Measurements from ENCODE around the gene USP32.

The USP32 gene

DNA sequence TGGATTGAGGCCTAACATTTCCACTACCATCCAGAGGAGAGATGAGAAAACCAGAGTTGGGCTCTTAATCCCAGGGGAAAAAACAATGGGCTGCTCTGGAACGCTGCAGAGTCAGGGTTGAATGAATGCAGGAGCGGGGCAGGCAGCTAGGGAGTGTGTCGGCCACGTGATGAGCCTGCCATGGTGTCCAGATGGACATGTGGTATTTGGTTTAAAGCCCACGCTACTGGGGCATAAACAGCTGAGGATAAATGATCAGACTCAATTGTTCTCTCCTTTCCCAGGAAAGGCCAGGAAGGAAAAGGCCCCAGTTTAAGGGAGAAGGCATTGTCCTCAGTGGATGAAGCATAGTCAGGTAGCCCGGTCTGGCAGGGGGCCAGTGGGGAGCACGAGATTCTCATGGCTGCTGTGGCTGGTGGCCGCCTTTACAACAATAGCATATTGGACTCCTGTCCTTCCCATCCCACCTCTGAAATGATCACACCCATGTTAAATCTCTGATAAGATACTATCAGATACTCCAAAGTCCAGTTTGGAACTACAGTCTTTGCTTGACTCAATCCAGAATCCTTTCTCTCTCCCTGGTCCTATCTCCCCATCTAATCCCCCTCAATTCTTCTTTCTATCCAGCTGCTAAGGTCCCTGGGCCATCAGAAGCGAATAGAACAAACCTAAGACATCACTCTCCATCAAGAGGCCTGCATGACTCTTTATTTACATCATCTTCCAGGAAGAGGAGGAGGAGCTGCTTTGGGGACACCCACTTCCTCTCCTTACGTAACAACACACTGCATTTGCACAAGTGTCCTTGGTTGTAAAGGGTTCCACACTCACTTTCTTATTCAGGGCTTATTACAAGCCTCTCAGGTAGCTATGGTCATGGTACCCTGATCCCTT, 221.8 kb downstream of the USP32 start:
- DNase-seq = no peak

DNA sequence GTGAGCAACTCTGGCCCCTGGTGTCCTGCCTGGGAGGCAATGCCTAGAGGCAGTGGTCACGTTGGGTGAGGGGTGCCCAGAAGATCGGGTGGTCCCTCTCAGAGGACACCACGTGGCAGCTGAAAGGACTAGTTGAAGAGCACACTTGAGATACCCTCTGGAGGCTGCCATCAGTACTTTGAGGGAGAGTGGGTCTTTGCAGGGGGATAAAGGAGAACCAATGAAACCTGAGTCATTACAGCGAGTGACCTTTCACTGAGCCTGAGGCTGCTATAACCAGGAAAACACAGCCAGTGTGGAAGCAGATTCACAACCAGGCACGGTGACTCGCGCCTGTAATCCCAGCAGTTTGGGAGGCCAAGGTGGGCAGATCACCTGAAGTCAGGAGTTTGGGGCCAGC, 223.3 kb downstream of the USP32 start:
- no peak for DNase-seq

DNA sequence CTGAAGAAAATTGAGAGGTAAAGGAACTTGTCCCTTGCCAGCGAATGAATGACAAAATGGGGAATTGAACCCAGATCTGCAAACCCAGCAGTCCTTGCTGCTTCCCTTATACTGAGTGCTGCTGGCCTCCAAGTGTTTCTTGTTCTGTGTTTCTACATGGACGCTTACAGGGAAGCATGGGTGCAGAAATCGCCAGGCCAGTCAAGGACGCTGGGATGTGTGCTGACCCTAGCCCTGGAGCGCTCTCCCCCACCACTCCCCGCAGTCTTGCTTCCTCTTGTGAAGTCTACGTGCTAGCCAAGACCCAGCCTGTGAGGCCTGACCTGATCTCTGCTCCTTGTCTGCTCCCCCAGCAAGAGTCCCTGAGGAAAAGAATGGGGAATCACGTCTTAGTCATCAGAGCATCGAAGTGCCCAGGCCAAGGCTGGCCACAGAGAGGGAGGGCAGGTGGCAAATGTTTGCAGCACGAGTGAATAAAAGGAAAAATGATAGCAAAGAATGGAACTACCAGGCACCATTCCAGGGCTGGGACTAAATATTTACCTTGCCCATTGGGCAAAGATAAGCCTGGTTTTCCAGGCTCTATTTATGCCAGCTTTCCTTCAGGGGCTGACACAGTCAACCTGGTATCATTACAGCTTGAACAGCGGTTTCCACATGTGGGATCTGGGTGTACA, 224.7 kb downstream of the USP32 start:
- no peak for DNase-seq

DNA sequence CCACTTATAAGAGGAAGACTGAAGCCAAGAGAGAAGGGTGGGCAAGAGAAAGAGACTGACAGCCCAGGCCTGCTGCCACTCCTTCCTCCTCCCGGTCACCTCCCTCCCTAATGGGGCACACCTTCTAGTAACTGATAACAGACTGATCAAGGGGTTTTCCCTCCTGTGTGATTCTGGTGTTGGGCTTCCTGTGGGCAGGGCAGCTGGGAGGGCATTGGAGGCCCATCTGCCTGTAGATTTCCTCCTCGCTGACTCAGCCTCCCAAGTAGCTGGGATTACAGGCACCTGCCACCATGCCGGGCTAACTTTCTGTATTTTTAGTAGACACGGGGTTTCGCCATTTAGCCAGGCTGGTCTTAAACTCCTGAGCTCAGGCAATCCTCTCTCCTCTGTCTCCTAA, 226.0 kb downstream of the USP32 start:
- DNase-seq = no peak

DNA sequence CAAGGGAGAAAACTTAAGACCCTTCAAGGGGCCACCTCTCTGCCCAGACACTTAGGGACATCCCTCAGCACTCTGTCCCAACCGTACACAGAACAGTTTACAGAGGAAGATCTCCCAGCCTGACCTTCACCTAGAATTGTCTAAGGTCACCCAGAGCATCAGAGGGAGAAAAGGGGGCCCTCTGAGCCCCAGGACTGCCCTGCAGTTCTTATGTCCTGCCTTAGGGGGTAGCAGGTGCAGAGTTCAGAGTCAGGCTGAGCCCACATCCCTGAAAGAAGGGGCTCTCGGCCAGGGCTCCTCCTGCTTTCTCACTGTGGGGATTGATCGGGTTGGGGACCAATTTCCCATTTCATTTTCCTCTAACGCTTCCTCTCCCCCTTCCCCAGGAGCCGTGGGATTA, 226.7 kb downstream of the USP32 start:
- no peak for DNase-seq

DNA sequence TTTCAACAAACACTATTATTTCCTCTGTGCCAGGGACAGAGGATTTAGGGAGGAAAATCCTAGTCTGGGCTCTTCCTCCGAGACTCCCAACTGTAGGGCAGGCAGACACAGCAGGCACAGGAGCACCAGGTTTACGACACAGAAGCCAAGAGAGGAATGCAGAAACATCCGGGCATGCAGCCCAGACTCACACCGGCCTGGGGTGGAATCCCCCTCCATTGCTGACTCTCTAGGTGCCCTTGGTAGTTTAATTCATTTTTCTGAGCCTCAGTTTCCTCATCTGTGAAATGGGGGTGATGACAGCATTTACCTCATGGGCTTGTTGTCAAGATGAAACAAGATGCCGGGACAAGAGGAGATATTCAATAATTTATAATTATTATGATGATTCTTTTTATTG, 227.2 kb downstream of the USP32 start:
- no peak for DNase-seq

DNA sequence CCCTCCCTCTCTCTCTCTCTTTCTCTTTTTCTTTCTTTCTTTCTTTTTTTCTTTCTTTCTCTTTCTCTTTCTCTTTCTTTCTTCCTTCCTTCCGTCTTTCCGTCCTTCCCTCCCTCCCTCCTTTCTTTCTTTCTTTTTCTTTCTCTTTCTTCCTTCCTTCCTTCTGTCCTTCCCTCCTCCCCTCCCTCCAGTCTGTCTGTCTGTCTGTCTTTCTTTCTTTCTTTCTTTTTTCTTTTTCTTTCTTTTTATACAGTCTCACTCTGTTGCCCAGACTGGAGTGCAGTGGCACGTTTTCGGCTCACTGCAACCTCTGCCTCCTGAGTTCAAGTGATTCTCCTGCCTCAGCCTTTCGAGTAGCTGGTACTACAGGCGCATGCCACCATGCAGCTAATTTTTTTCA, 227.8 kb downstream of the USP32 start:
- no peak for DNase-seq

DNA sequence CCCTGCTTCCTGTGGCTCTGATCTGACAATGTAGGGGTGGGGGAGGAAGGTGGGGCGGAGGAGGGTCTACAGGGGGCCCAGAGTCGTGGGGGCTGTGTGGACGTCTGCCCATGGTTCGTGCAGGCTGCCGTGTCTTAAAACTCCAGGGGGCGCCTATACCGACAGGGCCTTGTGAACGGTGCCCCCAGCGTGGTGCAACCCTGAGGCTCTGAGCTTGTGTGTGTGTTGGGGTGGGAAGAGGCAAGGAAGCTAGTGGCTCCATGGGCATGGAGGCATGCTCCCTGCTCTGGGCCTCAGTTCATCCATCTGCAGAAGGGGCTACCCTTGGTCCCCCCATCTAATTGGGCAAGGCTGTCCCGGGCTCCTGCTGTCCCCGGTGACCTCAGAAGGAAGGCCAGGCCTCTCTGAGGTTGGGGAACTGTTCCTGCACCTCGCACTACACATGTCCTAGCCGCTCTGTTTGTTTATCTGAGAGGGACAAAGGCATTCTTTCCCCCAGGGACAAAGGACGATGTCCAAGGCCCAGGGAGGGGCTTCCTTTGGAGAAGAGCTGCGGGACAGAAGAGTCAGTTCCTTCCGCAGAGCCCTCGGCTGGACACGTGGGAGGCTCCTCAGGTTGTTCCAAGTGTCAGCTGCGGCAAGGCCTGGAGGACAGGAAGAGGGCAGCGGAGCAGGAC, 228.7 kb downstream of the USP32 start:
- DNase-seq = no peak

DNA sequence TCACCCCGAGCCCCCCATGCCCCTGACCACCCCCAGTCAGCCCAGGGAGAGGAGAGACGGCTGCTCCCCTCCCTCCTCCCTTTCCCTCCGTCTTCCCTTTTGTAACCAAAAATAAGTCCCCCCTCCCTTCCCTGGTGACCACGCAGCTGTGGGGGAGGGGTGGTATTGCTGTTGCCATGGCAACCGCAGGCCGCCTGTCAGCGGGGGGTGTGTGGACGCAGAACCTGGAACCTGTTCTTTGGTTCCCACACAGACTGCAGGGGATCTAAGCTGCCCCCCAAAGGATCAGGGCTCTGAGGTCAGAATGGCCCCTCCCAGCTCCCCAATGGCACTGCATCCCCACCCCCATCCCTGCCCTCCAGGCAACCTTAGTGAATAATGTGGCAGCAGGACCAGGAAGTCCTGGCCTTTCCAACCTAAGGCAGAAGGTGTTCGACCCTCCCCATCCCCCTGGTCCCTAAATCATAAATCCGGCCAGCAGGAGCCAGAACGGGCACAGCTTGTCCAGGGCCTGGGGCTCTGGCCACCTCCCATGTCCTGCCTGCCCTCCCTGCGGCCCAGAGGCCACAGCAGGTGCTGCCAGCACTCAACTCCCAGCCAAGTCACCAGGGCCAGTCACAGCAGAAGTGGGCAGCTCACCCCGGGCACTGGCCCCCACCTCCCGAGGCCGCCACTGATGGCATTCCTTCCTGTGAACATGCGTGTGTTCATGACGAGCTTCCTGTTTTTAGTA, 230.2 kb downstream of the USP32 start:
- DNase-seq = no peak

DNA sequence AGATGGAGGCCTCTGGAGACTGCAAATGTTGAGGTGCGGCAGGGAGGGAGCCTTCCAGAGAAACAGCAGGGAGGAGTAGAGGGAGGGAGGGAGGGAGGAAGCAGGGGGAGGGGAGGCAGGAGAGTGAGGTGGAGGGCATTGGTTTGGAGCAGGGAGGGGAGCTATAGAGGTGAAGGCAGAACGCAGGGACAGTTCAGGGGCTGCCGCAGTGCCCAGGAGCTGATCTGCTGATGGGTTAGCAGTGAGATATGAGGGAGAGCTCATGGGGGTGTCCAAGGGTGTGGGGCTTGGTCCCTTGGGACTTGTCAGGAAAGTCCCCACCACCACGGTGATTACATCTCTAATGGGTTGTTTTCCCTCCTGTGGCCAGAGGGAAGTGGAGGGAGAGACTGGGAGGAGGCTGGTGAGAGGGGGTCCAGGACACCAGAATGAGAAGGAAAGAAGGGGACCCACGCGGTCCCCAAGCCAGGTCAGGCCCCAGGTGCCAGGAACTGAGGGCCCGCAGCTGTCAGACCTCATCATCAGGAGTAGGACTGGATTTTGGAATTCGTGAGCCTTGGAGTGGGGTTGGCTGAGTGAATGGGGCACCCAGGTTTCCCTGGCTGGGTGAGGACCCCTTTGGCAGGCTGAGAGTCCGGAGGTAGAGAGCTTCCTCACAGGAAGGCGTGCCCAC, 231.0 kb downstream of the USP32 start:
- no peak for DNase-seq

DNA sequence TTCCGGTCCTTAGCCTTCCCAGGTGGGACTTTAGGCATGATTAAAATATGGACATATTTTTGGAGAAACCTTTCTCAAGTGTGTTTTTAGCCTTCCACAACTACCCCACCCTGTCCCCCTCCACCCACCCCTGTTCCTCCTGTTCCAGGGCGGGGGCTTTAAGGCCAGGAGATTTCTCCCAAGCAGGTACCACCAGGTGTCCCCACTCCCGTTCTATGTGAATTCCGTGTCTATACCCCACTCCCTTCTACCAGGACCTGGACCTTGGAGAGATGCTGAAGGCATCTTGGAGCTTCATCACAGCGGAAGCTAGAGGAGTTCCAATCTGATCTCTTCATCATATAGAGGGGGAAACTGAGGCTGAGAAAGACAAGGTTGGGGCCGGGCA, 232.5 kb downstream of the USP32 start:
- no peak for DNase-seq

DNA sequence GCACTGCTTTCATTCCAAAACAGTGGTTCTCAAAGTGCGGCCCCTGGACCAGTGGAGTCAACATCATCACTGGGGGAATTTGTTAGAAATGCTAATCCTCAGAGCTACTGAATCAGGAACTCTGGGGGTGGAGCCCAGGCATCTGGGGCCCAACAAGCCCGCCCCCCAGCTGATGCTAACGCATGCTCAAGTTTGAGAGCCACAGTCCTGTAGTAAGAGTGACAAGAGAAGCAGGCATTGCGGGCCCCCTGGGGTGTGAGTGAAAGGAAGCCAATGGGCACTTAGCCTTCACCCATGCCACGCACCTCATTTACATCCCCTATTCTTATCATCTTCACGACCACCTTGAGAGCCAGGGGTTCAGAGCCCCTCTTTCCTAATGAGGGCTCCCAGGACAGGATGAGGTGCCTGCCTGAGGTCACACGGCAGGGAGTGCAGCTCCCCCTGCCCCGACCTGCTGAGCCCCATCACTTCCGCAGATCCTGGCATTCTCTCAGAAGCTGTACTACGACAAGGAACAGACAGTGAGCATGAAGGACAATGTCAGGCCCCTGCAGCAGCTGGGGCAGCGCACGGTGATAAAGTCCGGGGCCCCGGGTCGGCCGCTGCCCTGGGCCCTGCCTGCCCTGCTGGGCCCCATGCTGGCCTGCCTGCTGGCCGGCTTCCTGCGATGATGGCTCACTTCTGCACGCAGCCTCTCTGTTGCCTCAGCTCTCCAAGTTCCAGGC, 233.0 kb downstream of the USP32 start:
- no peak for DNase-seq

DNA sequence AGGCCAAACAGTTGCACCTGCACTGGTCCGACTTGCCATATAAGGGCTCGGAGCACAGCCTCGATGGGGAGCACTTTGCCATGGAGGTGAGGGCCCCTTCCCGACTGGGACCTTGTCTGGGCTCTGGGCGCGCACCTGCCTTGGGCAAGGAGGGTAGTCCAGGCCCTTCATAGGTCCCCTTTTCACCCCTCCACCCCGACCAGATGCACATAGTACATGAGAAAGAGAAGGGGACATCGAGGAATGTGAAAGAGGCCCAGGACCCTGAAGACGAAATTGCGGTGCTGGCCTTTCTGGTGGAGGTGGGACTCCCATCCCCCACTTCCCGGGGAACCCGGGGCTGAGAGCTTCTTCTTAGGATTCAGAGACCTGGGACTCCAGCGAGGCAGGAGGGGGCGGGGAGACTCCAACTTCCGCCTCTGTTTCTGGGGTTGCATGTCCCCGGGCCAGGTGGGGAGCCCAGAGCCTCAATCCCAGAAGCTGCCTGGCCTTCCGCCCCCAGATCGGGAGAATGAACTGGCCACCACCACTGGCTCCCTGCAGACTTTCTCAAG, 234.4 kb downstream of the USP32 start:
- no peak for DNase-seq

DNA sequence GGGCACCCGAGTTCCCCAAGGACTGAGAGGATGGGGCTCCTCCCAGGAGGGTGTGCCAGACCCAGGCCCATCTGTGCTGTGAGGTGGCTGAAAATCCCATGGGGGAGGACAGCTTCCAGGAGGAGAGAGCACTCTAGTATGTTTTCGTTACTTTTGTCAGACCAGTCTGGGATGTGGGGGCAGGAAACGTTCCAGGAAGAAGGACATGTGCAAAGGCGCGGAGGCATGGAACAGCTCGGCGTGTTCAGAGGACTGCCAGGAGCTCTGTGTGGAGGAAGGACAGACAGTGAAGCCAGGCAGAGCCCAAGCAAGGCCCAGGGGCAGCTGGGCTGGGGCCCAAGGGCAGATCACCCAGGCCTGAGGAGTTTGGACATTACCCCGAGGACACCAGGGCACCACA, 235.2 kb downstream of the USP32 start:
- no peak for DNase-seq

DNA sequence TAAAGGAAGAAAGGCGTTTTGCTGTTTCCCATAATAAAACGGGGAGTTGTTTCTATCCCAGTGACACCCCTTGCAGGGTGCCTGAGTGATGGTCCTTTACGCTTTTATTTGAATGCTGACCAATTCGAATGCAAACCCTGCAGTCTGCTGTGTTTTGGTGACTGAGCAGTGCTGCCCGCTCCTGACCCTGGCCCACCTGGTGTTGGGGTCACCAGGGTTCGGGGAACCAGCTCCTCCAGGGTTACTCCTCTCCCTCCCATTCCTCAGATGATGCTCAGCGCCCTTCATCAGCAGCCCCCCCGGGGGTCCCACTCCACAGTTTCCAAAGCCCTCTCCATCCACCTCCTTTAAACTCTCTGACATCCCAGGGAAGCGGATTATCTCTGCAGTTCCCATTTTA, 236.1 kb downstream of the USP32 start:
- no peak for DNase-seq

DNA sequence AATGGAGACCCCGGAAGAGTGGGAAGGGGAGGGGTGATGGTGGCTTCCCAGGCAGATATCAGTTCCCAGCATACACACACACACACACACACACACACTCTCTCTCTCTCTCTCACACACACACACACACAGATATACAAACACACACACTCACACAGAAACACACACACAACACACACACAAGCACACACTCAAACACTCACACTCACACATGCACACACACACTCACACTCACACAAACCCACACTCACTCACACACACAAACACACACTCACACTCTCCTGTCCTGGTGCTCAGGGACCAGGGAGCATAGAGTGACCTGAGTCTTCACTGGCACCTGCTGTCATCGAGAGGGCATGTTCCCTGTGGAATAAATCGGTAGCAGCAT, 236.5 kb downstream of the USP32 start:
- no peak for DNase-seq

DNA sequence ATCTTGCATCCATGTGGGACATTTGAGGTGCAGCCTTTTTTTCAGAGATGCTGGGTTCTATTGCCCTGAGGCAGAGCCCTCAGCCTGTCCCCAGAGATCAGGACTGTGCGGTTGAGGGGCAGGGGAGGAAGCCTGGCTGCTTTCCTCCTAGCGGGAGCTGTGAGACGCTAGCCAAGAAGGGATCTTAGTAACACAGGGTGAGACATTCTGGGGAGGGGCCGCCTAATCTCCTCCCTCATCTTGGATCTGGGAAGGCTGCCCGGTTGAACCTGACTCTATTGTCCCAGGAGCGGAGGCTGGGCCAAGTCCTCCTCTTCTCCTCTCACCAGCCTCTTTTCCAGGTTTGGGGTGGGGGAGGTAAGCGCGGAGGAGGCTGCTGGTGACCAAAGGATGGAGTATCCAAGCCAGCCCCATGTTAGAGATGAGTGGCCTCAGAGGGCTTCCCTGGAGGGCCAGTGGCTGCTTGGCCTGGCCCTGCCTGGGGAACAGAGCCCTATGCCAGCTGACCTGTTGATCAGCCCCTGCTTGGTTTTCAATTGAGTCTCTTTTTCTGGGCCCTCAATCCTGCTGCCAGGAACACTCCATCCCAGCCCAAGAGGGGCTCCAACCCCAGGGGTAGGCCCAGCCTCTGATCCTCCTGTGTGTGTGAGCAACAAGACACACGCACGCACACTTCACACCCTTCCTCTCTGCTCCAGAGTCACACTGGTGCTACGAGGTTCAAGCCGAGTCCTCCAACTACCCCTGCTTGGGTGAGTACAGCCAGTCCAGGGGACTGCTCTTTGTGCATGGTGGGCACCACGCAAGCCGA, 237.1 kb downstream of the USP32 start:
- DNase-seq = no peak

DNA sequence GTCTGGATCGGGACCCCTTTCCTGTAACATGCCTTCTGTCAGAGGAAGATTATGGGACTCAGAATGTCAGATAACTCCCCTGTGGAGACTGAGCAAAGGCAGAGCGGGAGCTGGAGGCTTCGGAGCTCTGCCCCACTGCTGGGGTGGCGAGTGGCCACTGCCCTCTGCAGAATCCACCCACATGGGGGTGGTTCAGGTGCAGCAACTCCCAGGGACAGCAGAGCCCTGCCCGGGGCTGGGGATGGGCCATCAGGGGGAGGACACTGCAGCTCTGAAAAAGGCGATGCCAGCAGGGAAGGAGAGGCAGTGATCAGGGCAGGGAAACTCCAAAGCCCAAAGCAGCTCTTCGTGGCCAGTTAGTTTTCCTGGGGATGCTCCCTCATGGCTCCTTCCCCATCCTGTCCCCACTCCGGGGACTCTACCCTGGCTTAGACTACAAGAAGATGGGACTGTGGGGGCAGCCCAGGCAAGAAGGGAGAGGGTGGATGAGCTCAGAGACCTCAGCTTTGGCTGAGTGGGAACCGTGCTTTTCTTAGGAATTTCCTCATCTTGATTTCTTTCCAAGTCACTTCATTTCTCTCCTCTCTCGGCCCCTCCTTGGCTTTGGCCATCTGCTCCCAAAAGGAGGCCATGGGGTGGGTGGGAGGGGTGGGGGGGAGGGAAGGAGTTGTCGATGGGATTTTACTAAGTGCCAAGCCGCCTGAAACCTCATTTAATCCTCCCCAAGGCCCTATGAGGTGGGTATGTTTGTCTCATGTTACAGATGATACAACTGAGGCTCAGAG, 238.1 kb downstream of the USP32 start:
- DNase-seq = no peak

DNA sequence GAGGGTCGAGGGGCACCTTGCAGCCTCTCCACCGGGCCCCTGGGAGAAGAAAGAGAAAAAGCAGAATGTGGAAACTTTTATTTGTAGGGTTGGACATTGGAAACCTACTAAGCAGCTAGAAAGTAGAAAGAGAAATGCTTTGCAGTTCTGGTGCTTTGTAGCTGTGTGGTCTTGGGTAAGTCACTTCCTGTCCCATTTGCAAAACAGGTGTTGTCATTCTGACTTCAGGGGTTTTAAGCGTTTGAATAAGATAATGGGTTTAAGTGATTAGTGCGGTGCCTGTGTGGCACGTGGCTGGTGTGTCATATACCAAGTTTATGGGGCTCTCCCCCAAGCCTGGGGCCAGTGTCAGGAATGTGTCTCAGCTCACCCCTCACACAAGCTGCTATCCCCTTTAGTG, 240.6 kb downstream of the USP32 start:
- no peak for DNase-seq
